Fibroblast of villous mesenchyme (primary cell): ENCODE measurements around the gene TAF6. TPM values are rescaled to one million over a fixed set of nuclear protein-coding genes. Genes with fewer than 3 reads are reported as not detected.
"Not testable (repeated sequence)": the region's sequence is repeated elsewhere in the genome, so short reads cannot be mapped to it uniquely, and the experiment has no call there.

Experiments
- DNase-seq: peaks from one replicate; pipeline ENCODE4 v3.0.0-alpha.2; 2010; ENCODE audit warnings: low read depth
- H3K4me3 ChIP-seq: 2 replicates; pipeline ENCODE4 v1.5.1; 2011; ENCODE audit warnings: low read depth, mild to moderate bottlenecking, low read length
- total RNA-seq: library from RNA; depleted of rRNA; stranded (reverse); fragments of >200 nt; gene quantifications from 2 replicates; pipeline ENCODE4 v1.2.3, GENCODE V29; 2012
- TF ChIP-seq, protein P1 (sequence below): IDR thresholded peaks from 2 replicates; pipeline ENCODE4 v1.5.1; 2012; ENCODE audit warnings: low read depth, mild to moderate bottlenecking, low read length; ENCODE audit not compliant: insufficient read depth

The TAF6 gene
- total RNA-seq, 1 donor: 54.4 TPM

DNA sequence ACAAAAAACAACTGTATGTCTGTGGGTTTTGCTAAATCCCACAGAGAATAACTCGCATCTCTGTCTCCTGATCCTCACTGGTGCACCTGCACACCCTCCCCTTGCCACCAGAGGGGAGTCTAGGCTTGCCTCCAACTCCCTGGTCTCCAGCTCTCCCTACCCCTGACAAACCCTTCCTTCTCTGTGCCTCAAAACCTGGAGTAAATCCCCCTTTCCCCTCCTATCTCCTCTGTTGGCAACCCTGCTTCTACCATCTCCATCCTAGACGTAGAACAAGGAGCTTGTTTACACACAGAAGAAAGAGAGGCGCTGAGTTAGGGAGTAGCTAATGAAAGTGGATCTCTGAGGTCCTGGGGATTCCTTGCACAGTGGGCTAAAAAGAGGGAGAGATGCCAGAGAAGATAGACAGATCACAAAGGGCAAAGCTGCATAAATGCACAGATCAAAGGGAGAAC is 13.6 kb upstream of the TAF6 start:
- TF ChIP-seq, protein P1, sequence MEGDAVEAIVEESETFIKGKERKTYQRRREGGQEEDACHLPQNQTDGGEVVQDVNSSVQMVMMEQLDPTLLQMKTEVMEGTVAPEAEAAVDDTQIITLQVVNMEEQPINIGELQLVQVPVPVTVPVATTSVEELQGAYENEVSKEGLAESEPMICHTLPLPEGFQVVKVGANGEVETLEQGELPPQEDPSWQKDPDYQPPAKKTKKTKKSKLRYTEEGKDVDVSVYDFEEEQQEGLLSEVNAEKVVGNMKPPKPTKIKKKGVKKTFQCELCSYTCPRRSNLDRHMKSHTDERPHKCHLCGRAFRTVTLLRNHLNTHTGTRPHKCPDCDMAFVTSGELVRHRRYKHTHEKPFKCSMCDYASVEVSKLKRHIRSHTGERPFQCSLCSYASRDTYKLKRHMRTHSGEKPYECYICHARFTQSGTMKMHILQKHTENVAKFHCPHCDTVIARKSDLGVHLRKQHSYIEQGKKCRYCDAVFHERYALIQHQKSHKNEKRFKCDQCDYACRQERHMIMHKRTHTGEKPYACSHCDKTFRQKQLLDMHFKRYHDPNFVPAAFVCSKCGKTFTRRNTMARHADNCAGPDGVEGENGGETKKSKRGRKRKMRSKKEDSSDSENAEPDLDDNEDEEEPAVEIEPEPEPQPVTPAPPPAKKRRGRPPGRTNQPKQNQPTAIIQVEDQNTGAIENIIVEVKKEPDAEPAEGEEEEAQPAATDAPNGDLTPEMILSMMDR: peak; percentile 98
- DNase-seq: peak; percentile 69
- H3K4me3 ChIP-seq: no peak overlapping the region

- no peak for DNase-seq
- TF ChIP-seq, protein P1: no peak
- H3K4me3 ChIP-seq: no peak overlapping the region
Observed at GRCh38 chr7:100132126-100132525, 13.0 kb upstream of the TAF6 start.

GRCh38 chr7:100130608-100131453 is 11.7 kb upstream of the TAF6 start:
- DNase-seq: peak; percentile 56
- TF ChIP-seq, protein P1: peak; percentile 76

DNA sequence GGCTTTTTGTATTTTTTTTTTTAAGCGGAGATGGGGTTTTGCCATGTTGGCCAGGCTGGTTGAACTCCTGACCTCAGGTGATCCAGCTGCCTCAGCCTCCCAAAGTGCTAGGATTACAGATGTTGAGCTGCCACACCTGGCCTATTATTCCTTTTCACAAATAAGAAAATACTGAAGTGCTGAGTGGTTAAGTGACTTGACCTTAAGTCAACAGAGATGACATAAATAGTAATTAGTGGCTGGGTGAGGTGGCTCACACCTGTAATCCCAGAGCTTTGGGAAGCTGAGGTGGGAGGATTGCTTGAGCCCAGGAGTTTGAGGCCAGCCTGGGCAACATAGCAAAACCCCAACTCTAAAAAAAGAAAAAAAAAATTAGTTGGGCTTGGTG is 11.1 kb upstream of the TAF6 start:
- not testable (repeated sequence) for DNase-seq, H3K4me3 ChIP-seq

More at GRCh38 chr7:100130608-100131453, 11.7 kb upstream of the TAF6 start:
- no peak overlapping the region for H3K4me3 ChIP-seq

DNA sequence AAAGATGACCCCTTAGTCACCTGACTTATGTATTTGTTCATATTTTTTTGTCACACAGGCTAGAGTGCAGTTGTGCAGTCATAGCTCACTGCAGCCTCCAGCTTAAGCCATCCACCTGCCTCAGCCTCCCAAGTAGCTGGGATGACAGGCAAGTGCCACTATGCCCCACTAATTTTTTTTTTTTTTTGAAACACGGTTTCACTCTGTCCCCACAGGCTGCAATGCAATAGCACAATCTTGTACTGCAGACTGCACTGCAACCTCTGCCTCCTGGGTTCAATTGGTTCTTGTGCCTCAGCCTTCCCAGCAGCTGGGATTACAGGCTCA is 9.4 kb upstream of the TAF6 start:
- TF ChIP-seq, protein P1: no peak
- H3K4me3 ChIP-seq: no peak overlapping the region
- no peak for DNase-seq

DNA sequence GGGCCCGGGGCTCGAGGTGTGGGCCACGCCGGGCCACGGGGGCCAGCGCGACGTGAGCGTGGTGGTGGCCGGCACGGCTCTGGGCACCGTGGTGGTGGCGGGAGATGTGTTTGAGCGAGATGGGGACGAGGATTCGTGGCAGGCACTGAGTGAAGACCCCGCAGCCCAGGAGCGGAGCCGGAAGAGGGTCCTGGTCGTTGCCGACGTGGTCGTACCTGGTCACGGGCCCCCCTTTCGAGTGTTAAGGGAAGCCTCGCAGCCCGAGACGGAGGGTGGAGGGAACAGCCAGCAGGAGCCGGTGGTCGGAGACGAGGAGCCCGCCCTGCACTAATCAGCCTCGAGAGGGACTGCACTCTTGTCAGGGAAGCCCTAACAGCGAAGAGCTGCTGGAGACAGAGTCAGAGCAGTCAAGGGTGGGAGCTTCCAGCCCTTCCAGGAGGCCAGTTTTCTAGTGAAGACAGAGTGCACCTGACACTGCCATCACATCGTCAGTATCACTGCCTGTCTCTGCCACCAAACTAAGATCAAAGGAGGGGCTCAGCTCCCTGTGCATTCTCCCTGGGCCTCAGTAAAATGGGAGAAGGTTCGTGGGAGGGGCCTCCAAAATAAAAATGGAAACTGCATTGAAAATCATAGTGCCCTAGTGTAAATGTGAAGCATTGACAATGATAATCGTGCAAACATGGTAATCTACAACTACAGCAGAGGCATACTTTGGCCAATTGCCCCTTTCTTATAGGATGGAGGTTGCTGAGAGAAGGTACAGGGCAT is 8.9 kb upstream of the TAF6 start:
- peak overlapping the region; percentile 74 for H3K4me3 ChIP-seq
- DNase-seq: peak; percentile 20
- TF ChIP-seq, protein P1: no peak
